A549 treated with CORT108297 at 1 μM for 4 hours (cell line): ENCODE measurements around the gene UBE2L5. TPM values are rescaled to one million over a fixed set of nuclear protein-coding genes. Genes with fewer than 3 reads are reported as not detected.

Source experiments
- total RNA-seq: library from RNA; stranded (reverse); fragments of 200-300 nt; extraction: Qiagen RNA extraction; gene quantifications from 5 replicates; pipeline ENCODE4 v1.2.3, GENCODE V29; 2022

Gene UBE2L5
- not detected in 5 replicates for total RNA-seq

DNA sequence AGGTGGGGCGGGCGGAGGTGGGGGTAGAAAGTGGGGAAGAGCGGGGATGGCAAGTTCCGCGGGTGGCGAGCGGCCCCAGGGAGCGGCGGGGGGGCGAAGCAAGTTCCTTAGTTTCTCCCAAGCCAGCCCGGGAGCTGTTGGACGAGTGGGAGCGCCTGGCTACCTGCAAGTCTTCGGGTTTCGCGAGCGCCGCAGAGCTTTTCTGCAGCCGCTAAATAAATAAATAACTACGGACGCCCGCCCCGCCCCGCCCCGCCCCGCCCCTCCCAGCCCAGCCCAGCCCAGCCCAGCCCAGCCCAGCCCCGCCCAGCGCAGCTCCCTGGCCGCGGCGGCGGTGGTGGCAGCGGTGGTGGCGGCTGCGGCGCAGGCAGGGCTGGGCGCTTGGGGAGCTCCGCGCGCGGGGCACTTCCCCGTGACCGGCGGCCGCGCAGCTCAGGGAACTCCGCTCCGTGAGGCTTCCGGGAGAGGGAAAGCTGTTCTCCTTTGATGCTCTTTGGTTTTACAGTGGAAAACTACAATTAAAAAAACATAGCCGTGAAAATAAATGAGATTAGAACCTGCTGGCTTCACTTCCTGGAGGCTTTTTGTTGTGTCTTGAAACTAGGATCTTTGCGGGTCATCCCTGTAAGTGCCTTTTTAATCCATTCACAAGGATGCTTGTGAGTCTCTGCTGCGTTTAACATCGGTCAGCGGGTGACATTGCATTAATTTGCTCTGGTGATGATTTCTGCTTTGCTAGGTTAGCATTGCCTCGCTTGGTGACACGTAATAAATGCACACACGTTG is at the start of gene UBE2L5:
Gene UBE2L5, plus strand, starts transcription at position 440 of the 786 bp plus-strand sequence. CDS start 5,498 bp downstream, outside the sequence.

DNA sequence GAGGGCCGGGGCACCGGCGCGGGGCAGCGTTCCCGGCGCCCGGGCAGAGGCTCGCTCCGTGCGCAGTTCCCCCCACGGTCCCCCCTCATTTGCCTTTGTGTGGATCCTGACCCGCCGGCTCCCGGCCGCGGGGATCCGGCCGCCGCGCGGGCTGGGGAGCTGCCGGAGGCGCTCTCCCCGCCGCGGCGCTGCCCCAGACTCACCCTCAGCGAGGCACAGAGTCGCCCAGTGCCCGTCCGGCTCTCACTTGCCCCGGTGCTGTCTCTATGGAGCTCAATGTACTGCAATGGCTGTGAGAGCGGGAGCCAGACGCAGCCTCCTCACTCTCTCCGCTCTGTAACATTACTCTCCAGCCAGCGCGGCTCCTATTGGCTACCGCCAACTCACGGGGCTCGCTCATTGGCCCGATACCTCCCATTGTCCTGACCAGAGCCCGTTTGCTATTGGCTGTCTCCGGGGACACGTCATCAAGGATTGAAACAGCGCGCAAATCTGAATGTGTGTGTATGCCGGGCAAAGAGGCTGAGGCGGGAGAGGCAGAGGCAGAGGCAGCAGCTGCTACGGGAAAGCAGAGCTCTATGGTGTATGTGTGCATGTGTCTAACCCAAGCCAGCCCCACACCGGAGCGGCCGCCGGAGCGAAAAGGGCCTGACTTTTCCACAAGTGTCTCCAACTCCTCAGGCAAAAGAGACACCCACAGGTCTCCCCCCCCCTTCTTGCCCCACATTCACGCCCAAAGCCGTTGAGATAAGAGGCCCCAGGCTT is 43.5 kb downstream of the UBE2L5 start, which contains the start of gene HMGB1:
Gene HMGB1, minus strand, starts transcription at position 344 of the 765 bp plus-strand sequence. CDS start 2,256 bp downstream, outside the sequence.

Other genes with a start within 250 kb of the UBE2L5 start
- gene KATNAL1, start 114.9 kb upstream of the UBE2L5 start, total RNA-seq, result 4.4 to 7.9 TPM (median 6.4 TPM) in 5 replicates
- 491 to 757 TPM (median 541 TPM) in 5 replicates for gene HMGB1, start 43.4 kb downstream of the UBE2L5 start, total RNA-seq
- gene USPL1, start 195.4 kb downstream of the UBE2L5 start, total RNA-seq, result 10.8 to 15.3 TPM (median 12.3 TPM) in 5 replicates